ENCODE results near the gene SETDB1.

SETDB1 gene

GRCh38 chr1:150974580-150975478, 48.7 kb downstream of the SETDB1 start, which contains the start of gene CERS2:
Gene CERS2 (minus strand): TSS chr1:150974835. CDS start chr1:150969090, 5,745 bp downstream.
- peak; percentile 33 to 74 for DNase-seq (ENCODE audit: low read depth in 2 of 2)

GRCh38 chr1:150976401-150976821, 50.2 kb downstream of the SETDB1 start:
- DNase-seq (ENCODE audit: low read depth in 2 of 2), result no peak

DNA sequence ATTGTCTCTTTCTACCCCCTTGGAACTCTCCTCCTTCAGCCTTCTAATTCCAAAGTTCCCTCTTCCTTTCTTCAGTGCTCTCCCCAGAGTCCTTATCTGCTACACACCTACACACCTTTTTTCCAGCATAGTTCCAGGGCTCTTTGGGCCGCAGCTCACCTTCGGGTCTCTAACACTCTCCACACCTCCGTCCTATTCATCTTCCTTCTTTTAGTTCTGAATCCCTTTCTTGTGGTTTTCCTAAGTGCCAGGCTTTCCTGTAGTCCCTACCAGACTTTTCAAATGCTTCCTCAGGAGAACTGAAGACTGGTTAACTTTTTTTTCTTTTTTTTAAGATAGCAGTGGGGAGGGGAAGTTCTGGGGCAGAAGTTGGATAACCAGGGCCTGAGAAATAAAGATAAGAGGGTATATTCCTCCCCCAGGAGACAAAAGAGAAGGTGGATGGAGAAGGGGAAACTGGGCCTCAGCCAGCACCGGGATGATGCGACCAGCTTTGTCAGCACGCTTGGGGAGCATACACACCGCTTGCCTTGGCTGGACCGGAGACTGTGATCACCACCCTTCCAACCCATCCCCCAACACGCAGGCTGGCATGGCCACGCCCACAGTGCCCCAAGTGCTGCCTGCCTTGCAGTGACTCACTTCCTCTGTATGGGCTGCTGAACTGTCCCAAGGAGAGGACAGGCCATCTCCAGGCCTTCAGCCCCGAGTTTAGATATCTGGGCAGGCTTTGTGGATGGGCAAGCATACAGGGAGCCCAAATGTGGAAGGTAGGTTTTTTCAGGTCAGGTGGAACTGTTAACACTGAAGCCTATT, 50.9 kb downstream of the SETDB1 start:
- peak; percentile 52 to 65 for DNase-seq (ENCODE audit: low read depth in 2 of 2)

DNA sequence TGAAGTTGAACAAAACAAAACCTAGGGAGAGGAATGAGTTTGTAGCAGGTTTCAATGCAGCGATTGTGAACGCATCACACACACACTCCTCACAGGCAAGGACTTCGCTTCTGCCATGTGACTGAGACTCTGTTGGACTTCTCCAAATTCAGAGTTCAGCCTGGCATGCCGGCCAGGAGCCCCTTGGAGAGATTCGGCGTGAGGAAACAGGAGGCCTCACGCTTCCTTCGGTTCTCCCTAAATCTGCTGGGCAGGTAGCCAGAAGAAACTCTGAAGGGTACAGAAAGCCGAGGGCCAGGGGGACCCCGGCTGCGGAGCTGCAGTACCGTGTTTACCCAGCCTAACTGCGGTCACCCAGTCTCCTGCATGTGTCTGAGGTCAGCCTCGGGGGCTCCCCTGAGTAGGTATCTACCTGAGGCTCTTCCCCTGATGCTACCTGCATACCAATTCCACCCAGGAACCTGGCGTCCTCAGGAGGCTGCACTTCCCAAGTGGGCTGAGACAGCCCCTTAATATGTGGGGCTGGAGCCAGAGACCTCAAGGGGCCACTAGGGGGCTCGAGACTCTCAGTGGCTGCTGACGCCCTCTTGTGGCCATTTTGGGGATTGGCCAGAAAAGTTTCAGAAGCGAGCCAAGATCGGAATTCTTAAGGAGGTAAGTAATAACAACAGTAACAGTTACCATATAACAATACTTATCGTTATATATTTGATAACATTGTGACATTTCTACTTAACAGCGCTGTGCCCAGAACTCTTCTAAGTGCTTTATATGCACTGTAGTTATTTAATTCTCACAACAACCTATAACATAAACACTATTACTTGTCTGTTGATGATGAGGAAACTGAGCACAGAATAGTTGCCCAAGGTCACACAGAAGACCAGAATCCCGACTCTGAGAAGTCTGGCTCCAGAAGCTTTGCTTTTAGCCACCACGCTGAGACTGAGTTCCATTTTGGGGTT, 53.2 kb downstream of the SETDB1 start:
- DNase-seq (ENCODE audit: low read depth in 2 of 2), result peak; percentile 69 to 79

GRCh38 chr1:150981177-150981804, 55.1 kb downstream of the SETDB1 start:
- no peak for DNase-seq (ENCODE audit: low read depth in 2 of 2)

- no peak for DNase-seq (ENCODE audit: low read depth in 2 of 2)
Measured at GRCh38 chr1:150981805-150982712, 55.9 kb downstream of the SETDB1 start, which contains the start of gene ANXA9. Gene ANXA9 (plus strand): TSS chr1:150982292. CDS start chr1:150983106, 814 bp downstream.

DNA sequence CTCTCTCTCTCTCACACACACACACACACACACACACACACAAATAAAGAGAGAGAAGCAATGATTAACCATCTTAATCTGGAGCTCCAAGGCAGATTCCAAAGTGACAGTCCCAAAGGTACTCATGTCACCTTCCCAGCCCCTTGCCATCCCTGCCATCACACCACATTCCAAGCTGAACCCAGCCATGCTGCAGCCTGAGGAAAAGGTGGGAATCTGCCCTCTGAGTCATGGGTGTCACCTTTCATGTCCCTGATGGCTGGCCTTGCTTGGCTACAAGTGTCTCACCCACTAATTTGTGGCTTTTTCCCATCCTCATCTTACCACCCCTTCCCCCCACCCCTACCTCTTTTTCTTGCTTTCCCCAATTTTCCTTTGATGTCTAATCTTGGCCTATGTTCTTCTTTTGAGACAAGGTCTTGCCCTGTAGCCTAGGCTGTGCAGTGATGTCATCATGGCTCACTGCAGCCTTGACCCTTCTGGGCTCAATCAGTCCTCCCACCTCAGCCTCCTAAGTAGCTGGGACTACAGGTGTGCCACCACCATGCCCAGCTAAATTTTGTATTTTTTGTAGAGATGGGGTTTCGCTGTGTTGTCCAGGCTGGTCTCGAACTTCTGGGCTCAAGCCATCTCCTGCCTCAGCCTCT, 59.1 kb downstream of the SETDB1 start:
- no peak for DNase-seq (ENCODE audit: low read depth in 2 of 2)

GRCh38 chr1:150987924-150988323, 61.8 kb downstream of the SETDB1 start:
- DNase-seq (ENCODE audit: low read depth in 2 of 2), result no peak

GRCh38 chr1:150992626-150993025, 66.5 kb downstream of the SETDB1 start:
- no peak for DNase-seq (ENCODE audit: low read depth in 2 of 2)

GRCh38 chr1:150994248-150994647, 68.1 kb downstream of the SETDB1 start:
- no peak for DNase-seq (ENCODE audit: low read depth in 2 of 2)

- no peak for DNase-seq (ENCODE audit: low read depth in 2 of 2)
Measured at GRCh38 chr1:150995460-150995859, 69.3 kb downstream of the SETDB1 start.

DNA sequence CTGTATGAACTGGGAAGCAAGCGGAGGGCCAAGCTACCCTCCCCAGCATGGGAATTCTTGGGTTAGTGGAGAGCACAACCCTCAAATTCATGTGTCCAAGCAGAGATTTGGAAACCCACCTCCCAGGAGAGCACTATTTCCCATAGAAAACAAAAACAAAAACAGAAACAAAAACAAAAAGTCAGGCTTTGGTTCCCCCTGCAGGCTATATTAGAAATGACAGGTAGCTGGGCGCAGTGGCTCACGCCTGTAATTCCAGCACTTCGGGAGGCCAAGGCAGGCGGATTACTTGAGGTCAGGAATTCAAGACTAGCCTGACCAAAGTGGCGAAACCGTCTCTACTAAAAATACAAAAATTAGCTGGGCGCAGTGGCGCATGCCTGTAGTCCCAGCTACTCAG, 69.7 kb downstream of the SETDB1 start:
- no peak for DNase-seq (ENCODE audit: low read depth in 2 of 2)

DNA sequence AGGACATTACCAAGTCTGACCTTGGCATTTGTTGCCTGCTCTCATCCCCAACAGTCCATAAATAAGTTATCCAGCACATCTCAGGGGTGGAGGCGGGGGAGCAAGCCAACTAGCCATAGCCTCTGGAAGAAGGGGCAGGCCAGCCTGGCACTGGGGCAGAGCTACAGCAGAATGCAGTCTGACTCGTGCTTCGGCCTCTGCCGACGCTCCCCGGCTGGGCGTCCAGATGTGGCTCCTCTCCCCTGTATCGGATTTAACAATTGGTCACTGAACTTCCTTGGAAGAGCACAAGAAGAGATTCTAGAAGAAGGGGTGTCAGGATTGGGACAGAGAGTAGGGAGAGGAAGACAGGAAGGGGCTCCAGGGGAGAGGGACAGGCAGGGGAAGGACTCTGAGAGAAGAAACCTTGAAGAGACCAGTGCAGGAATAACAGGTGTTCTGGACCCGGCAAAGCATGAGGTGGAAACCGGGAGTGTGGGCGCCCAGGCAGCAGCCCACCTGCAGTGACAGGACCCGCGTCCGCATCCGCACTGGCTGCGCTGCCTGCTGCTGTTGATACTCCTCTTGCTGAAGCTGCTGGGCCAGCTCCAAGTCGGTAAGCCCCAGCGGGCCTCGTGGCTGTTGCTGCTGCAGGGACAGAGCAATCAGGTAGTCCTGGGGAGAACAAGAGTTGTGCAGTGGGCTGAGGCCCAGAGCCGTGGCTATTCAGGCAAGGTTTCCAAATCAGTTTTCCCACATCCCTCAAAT, 71.1 kb downstream of the SETDB1 start:
- no peak for DNase-seq (ENCODE audit: low read depth in 2 of 2)

- DNase-seq (ENCODE audit: low read depth in 2 of 2), result no peak
Measured at GRCh38 chr1:150997949-150998348, 71.8 kb downstream of the SETDB1 start.

- no peak for DNase-seq (ENCODE audit: low read depth in 2 of 2)
Measured at GRCh38 chr1:150999051-150999674, 73.0 kb downstream of the SETDB1 start.

DNA sequence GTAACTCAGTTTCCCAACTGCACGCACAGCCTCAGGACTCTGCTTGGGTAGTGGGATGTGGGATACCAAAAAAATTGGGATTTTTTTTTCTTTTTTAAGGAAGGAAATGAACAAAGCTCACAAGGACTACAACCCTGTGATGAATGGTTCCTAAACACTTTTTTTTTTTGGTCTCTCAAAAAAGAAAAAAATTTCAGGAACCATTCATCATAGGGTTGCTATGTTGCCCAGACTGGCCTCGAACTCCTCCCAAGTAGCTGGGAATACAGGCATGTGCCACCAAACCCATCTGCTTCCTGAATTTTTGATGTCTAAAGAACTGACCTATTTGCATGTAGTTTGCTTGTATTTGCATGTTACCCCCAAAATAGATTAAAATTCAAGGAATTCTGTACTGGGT, 73.8 kb downstream of the SETDB1 start:
- no peak for DNase-seq (ENCODE audit: low read depth in 2 of 2)

DNA sequence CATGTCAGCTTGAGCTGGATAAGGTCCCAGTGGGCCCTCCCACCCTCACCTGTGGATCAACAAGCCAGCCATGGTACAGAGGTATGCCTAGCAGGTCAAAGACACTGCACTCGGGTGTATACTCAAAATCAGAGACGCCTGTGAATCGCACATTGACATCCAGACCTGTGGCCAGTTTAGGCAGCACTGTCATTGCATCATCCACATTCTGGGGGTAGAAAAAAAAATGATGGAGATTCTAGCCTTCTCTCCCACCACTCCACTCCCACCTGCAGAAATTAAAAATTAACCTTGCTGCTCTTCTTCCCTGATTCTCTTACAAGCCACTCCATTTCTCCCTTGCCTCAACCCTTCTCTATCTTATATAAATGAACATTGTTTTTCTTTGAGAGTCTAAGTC, 74.2 kb downstream of the SETDB1 start:
- no peak for DNase-seq (ENCODE audit: low read depth in 2 of 2)

- DNase-seq (ENCODE audit: low read depth in 2 of 2), result no peak
Measured at GRCh38 chr1:151001602-151002001, 75.4 kb downstream of the SETDB1 start.
